ENCODE measurements around the gene METTL23. TPM values are rescaled to one million over a fixed set of nuclear protein-coding genes. Genes with fewer than 3 reads are reported as not detected.
"Not testable (repeated sequence)": the region's sequence is repeated elsewhere in the genome, so short reads cannot be mapped to it uniquely, and the experiment has no call there.

The METTL23 gene
- total RNA-seq, 4 donors from 2014 or later, result 27.4 to 40.9 (median 33.7) TPM

DNA sequence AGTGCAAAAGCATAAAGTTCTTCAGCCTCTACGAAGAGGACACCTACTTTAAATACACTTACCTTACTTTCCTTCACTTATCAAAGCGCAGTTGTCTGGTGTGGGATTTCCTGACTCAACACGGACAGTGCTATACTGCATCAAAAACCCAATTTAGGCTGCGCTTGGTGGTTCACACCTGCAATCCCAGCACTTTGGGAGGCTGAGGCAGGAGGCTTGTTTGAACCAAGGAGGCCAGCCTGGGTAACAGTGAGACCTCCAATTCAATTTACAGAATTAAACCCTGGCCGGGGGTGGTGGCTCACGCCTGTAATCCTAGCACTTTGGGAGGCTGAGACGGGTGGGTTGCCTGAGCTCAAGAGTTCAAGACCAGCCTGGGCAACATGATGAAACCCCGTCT lies 4.4 kb upstream of the METTL23 start:
- no peak for DNase-seq (ENCODE audit: low spot score in 2 of 2)
- H3K4me3 ChIP-seq (ENCODE audit: low read depth, poor library complexity, severe bottlenecking), result no peak overlapping the region
- intact Hi-C loops (cut with DNase I; ENCODE audit: low total_unique reads), result no loop called here
- no peak for TF ChIP-seq POLR2A (IDR thresholded peaks at IDR 0.05)
- TF ChIP-seq, protein P1, sequence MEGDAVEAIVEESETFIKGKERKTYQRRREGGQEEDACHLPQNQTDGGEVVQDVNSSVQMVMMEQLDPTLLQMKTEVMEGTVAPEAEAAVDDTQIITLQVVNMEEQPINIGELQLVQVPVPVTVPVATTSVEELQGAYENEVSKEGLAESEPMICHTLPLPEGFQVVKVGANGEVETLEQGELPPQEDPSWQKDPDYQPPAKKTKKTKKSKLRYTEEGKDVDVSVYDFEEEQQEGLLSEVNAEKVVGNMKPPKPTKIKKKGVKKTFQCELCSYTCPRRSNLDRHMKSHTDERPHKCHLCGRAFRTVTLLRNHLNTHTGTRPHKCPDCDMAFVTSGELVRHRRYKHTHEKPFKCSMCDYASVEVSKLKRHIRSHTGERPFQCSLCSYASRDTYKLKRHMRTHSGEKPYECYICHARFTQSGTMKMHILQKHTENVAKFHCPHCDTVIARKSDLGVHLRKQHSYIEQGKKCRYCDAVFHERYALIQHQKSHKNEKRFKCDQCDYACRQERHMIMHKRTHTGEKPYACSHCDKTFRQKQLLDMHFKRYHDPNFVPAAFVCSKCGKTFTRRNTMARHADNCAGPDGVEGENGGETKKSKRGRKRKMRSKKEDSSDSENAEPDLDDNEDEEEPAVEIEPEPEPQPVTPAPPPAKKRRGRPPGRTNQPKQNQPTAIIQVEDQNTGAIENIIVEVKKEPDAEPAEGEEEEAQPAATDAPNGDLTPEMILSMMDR (IDR thresholded peaks at IDR 0.05), result no peak
- 96 to 98% methylated on average over 8 of the region's 8 CpGs for WGBS, 2 donors

DNA sequence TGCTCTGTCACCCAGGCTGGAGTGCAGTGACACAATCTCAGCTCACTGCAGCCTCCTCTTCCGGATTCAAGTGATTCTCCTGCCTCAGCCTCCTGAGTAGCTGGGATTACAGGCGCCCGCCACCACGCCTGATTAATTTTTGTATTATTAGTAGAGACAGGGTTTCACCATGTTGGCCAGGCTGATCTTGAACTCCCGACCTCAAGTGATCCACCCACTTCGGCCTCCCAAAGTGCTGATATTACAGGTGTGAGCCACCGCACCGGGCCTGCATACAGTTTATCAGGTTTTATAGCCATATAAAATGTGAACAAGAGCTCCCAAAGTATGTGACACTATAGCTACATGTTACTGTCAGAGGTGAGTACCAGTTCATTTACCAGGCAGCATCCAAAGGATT lies 3.7 kb upstream of the METTL23 start:
- intact Hi-C loops (cut with DNase I; ENCODE audit: low total_unique reads); H3K4me3 ChIP-seq (ENCODE audit: low read depth, poor library complexity, severe bottlenecking): not testable (repeated sequence)
- 94 to 98% methylated on average over 8 of the region's 8 CpGs for WGBS, 2 donors
- peak in 1 of 2 donors; percentile 66 for DNase-seq (ENCODE audit: low spot score in 2 of 2)

DNA sequence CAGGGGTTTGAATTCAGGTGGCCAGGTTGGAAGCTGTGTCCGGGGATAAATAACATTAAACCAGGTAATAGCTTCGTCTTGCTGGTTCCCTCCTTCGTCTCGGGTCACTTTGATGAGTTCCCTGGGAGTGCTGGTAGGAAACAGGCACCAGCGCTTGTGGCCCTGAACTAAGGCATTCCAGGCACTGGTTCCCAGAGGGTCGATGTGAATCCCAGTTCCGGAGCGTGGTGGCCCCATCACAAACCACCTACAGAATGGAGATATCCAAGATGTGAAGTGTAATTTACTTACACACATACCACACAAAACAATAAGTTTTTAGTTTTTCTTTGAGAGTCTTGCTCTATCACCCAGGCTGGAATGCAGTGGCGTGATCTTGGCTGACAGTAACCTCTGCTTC lies 2.8 kb upstream of the METTL23 start:
- WGBS, 2 donors, result 94 to 97% methylated on average over 9 of the region's 9 CpGs
- no peak overlapping the region for H3K4me3 ChIP-seq (ENCODE audit: low read depth, poor library complexity, severe bottlenecking)
- DNase-seq (ENCODE audit: low spot score in 2 of 2), result peak in 1 of 2 donors; percentile 75
- no peak for TF ChIP-seq POLR2A (IDR thresholded peaks at IDR 0.05)
- TF ChIP-seq, protein P1 (IDR thresholded peaks at IDR 0.05), result no peak
- intact Hi-C loops (cut with DNase I; ENCODE audit: low total_unique reads), result no loop called here

DNA sequence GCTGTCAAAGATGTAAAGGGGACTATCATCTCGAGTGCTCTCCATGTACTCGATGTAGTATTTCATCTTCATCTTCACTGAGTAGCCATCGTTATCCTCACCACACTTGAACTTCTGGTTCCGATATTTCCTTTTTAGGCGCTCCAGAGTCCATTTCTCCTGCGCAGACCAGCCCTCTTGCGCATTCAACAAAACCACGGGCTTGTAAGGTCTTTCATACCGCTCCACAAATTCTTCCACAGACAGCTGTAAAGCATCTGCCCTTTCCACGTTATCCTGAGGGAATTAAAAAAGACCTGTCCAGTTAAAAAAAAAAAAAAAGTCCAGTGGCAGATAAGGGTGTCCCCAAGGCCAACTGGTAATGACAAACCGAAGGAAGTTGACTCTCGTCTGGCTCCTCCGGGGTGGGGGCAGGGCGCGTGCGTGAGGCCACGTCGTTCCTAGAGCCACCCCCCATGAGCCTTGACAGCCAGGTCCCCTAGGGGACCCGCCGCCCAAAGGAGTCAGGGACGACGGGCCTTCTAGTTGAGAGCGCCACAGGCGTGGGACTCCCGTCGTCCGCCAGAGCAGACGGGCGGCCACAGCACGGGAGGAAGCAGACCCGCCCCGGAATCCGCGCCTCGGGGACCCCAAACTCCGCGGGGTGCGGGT lies 934 bp upstream of the METTL23 start:
- peak; percentile 73 to 96 for DNase-seq (ENCODE audit: low spot score in 2 of 2)
- WGBS, 2 donors, result 4 to 5% methylated on average over 22 to 38 of the region's 38 CpGs
- intact Hi-C loops (cut with DNase I; ENCODE audit: low total_unique reads), result no loop called here
- peak overlapping the region; percentile 95 for H3K4me3 ChIP-seq (ENCODE audit: low read depth, poor library complexity, severe bottlenecking)
- TF ChIP-seq, protein P1 (IDR thresholded peaks at IDR 0.05), result no peak
- no peak for TF ChIP-seq POLR2A (IDR thresholded peaks at IDR 0.05)

DNA sequence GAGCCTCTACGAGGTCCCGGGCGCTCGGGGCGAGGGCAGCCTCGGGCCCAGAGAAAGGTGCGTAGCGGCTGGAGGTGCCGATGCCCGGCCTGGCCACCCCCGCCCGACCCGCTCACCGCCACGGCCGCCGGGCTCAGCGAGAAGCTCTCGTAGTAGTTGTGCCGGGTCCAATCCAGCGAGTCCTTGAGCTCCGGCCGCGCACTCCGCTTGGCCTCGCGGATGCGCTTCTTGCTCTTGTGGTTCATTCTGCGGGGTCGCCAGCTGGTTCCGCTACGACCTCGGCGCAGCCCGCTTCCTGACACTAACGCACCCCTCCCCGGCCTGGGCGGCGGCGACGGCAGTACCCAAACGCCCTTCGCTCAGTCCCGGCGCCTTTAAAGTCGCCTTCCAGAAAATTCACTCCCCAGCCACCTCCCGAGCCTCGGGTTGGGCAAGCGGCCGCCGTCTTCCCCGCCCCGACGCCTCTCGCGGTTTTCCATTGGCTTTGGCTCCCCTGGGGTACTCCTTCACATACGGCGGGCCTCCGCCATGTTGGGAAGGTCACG lies 336 bp upstream of the METTL23 start, which contains the start of gene JMJD6:
Gene JMJD6, minus strand, starts transcription at position 376 of the 545 bp plus-strand sequence. Its CDS starts 131 bp downstream, at position 245.
- peak within 1 kb of the TSS; percentile 97 for H3K4me3 ChIP-seq (ENCODE audit: low read depth, poor library complexity, severe bottlenecking)
- 0% methylated on average over 22 to 44 of the region's 60 CpGs for WGBS, 2 donors
- intact Hi-C loops (cut with DNase I; ENCODE audit: low total_unique reads), result no loop called here
- peak; percentile 97 to 99 for DNase-seq (ENCODE audit: low spot score in 2 of 2)
- TF ChIP-seq, protein P1 (IDR thresholded peaks at IDR 0.05), result no peak
- TF ChIP-seq POLR2A (IDR thresholded peaks at IDR 0.05), result peak in 1 of 2 donors; percentile 62

DNA sequence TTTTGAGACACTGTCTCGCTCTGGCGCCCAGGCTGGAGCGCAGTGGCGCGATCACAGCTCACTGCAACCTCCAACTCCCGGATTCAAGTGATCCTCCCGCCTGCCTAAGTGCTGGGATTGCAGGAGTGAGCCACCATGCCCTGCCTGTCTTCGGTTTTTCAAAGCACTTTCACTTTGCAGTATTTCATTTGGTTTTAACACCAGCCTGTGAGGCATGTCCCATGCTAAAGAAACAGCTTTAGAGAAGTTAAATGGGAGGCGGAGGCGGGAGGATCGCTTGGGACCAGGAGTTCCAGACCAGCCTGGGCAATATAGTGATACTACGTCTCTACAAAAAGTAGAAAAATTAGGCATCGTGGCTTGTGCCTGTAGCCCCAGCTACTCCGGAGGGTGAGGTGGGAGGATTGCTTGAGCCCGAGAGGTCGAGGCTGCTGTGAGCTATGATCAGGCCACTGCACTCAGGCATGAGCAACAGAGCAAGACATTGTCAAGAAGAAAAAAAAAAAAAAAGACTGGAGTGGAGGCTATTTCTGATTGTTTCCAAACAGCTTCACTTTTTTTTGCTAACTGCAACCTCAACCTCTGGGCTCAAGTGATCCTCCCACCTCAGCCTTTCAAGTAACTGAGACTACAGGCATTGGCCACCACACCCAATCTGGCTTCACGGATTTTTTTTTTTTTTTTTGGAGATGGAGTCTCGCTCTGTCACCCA lies 1.3 kb downstream of the METTL23 start:
- 37 to 45% methylated on average over 18 of the region's 18 CpGs for WGBS, 2 donors
- intact Hi-C loops (cut with DNase I; ENCODE audit: low total_unique reads), result no loop called here
- peak in 1 of 2 donors; percentile 85 for DNase-seq (ENCODE audit: low spot score in 2 of 2)
- H3K4me3 ChIP-seq (ENCODE audit: low read depth, poor library complexity, severe bottlenecking), result no peak overlapping the region
- TF ChIP-seq POLR2A (IDR thresholded peaks at IDR 0.05), result no peak
- TF ChIP-seq, protein P1 (IDR thresholded peaks at IDR 0.05), result no peak

DNA sequence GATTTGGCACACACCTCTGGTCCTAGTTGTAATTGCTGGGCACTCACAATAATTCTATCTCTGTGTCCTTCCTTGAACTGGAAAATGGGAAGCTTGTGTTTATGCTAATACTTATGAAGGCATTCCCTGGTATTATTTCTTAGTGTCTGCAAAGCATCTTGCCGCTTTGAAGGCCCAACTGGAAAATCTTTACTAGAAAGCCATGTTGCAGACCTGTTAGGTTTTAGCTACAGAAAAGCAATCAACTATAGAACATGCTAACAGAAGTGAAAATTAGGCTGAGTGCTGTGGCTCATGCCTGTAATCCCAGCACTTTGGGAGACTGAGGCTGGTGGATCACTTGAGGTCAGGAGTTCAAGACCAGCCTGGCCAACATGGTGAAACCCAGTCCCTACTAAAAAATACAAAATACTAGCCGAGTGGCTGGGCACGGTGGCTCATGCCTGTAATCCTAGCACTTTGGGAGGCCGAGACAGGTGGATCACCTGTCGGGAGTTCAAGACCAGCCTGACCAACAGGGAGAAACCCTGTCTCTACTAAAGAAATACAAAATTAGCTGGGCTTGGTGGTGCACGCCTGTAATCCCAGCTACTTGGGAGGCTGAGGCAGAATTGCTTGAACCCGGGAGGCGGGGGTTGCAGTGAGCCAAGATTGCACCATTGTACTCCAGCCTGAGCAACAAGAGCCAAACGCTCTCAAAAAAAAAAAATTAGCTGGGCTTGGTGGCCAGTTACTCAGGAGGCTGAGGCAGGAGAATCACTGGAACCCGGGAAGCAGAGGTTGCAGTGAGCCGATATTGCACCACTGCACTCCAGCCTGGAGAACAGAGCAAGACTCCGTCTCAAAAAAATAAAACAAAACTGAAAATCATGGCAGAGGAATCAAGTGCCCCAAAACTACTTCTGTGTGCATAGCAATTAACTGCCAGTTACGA lies 5.4 kb downstream of the METTL23 start:
- H3K4me3 ChIP-seq (ENCODE audit: low read depth, poor library complexity, severe bottlenecking); DNase-seq (ENCODE audit: low spot score in 2 of 2); intact Hi-C loops (cut with DNase I; ENCODE audit: low total_unique reads): not testable (repeated sequence)
- WGBS, 2 donors, result 84 to 90% methylated on average over 13 of the region's 13 CpGs

Measured in lower leg skin (tissue), 4 donors.